Hepatocyte (in vitro differentiated cells): ENCODE measurements around the gene SEC23A. TPM values are rescaled to one million over a fixed set of nuclear protein-coding genes. Genes with fewer than 3 reads are reported as not detected.

Source experiments
- DNase-seq: peaks from one replicate; pipeline ENCODE4 v3.0.0-alpha.2; 2016; ENCODE audit warnings: low spot score
- H2AFZ ChIP-seq: fragments of 200-600 bp; sonication (generic); 2 replicates; pipeline ENCODE4 v1.6.0; 2016; ENCODE audit warnings: antibody characterized with exemption, mild to moderate bottlenecking
- H3K27ac ChIP-seq: fragments of 200-600 bp; sonication (generic); 2 replicates; pipeline ENCODE4 v1.5.1; 2016; ENCODE audit warnings: mild to moderate bottlenecking
- H3K27me3 ChIP-seq: fragments of 200-600 bp; sonication (generic); 2 replicates; pipeline ENCODE4 v1.6.1; 2016
- H3K36me3 ChIP-seq: fragments of 200-600 bp; sonication (generic); replicated peaks from 2 replicates; pipeline ENCODE4 v1.5.1; 2016; ENCODE audit warnings: low read depth; ENCODE audit not compliant: insufficient read depth
- H3K4me1 ChIP-seq: fragments of 200-600 bp; sonication (generic); 2 replicates; pipeline ENCODE4 v1.5.1; 2016; ENCODE audit warnings: mild to moderate bottlenecking, moderate library complexity; ENCODE audit not compliant: insufficient read depth
- H3K4me2 ChIP-seq: fragments of 200-600 bp; sonication (generic); 2 replicates; pipeline ENCODE4 v1.6.0; 2016
- H3K4me3 ChIP-seq: fragments of 200-600 bp; sonication (generic); 2 replicates; pipeline ENCODE4 v1.5.1; 2016; ENCODE audit warnings: mild to moderate bottlenecking
- H3K79me2 ChIP-seq: fragments of 200-600 bp; sonication (generic); 2 replicates; pipeline ENCODE4 v1.6.0; 2017; ENCODE audit warnings: mild to moderate bottlenecking
- H3K9me2 ChIP-seq: fragments of 200-600 bp; sonication (generic); replicated peaks from 2 replicates; pipeline ENCODE4 v1.6.0; 2017; ENCODE audit warnings: mild to moderate bottlenecking; ENCODE audit not compliant: insufficient read depth
- H3K9me3 ChIP-seq: fragments of 200-600 bp; sonication (generic); 2 replicates; pipeline ENCODE4 v1.5.1; 2016; ENCODE audit warnings: low read depth, mild to moderate bottlenecking
- H4K20me1 ChIP-seq: fragments of 200-600 bp; sonication (generic); 2 replicates; pipeline ENCODE4 v1.6.0; 2016; ENCODE audit warnings: mild to moderate bottlenecking; ENCODE audit not compliant: insufficient read depth, poor library complexity, severe bottlenecking
- CTCF ChIP-seq: fragments of 200-600 bp; sonication (generic); IDR thresholded peaks from 2 replicates; pipeline ENCODE4 v1.5.1; 2016; ENCODE audit warnings: antibody characterized with exemption, mild to moderate bottlenecking; ENCODE audit not compliant: poor library complexity
- EZH2 ChIP-seq: fragments of 200-600 bp; sonication (generic); IDR thresholded peaks from 2 replicates; pipeline ENCODE4 v1.6.1; 2016; ENCODE audit warnings: antibody characterized with exemption, mild to moderate bottlenecking, borderline replicate concordance
- EZH2phosphoT487 ChIP-seq: fragments of 200-600 bp; sonication (generic); IDR thresholded peaks from one replicate; pipeline ENCODE4 v1.6.1; 2018; ENCODE audit warnings: antibody characterized with exemption, mild to moderate bottlenecking, low read depth, moderate library complexity; ENCODE audit not compliant: unreplicated experiment, severe bottlenecking
- WGBS: methylation state at CpG from one replicate; pipeline ENCODE4 v1.1.6; 2016; ENCODE audit warnings: low lambda C conversion rate; ENCODE audit errors: missing lambda C conversion rate; 5-methylcytosine and 5-hydroxymethylcytosine counted together
- polyA plus RNA-seq: library from polyadenylated mRNA; unstranded; fragments of >200 nt; fragmentation: Nextera tagmentation; extraction: Ambion mirVana; gene quantifications from 2 replicates; pipeline ENCODE4 v1.2.1, GENCODE V29; 2016
- total RNA-seq: library from RNA; depleted of rRNA; stranded (reverse); fragments of >200 nt; gene quantifications from 2 replicates; pipeline ENCODE4 v1.2.3, GENCODE V29; 2014

The SEC23A gene
- total and polyA plus RNA-seq, 2 experiments from 2014 or later: 99.8 to 193 TPM

- no peaks in the 10 kb centered on the region for H3K27me3 ChIP-seq
- no peak for DNase-seq
- H3K9me3 ChIP-seq: no peaks in the 10 kb centered on the region
- H3K36me3 ChIP-seq: no peaks in the 10 kb centered on the region
- TF ChIP-seq EZH2phosphoT487 (no peak), CTCF (no peak), EZH2 (no peak)
- H3K27ac ChIP-seq: no peak overlapping the region
- H3K79me2 ChIP-seq: peaks cover 92% of the 10 kb centered on the region
- no peaks in the 10 kb centered on the region for H3K9me2 ChIP-seq
- H2AFZ ChIP-seq: no peak overlapping the region
- peaks cover 31% of the 10 kb centered on the region for H4K20me1 ChIP-seq
- no peak overlapping the region for H3K4me3 ChIP-seq
- no peak overlapping the region for H3K4me2 ChIP-seq
- WGBS: 94% methylated on average over 1 of the region's 1 CpG
- H3K4me1 ChIP-seq: no peaks in the 10 kb centered on the region
These were observed 11.3 kb downstream of the SEC23A start for GRCh38 chr14:39091716-39092115.

- H2AFZ ChIP-seq: no peak overlapping the region
- no peak overlapping the region for H3K4me3 ChIP-seq
- no peaks in the 10 kb centered on the region for H3K27me3 ChIP-seq
- H4K20me1 ChIP-seq: peaks cover 20% of the 10 kb centered on the region
- H3K4me2 ChIP-seq: no peak overlapping the region
- H3K79me2 ChIP-seq: peaks cover 88% of the 10 kb centered on the region
- H3K36me3 ChIP-seq: no peaks in the 10 kb centered on the region
- DNase-seq: no peak
- H3K9me3 ChIP-seq: no peaks in the 10 kb centered on the region
- no peaks in the 10 kb centered on the region for H3K9me2 ChIP-seq
- no peak overlapping the region for H3K27ac ChIP-seq
- TF ChIP-seq EZH2 (no peak), EZH2phosphoT487 (no peak), CTCF (no peak)
- no peaks in the 10 kb centered on the region for H3K4me1 ChIP-seq
- WGBS: 88% methylated on average over 4 of the region's 4 CpGs
These were observed 12.4 kb downstream of the SEC23A start for GRCh38 chr14:39090548-39091111.

DNA sequence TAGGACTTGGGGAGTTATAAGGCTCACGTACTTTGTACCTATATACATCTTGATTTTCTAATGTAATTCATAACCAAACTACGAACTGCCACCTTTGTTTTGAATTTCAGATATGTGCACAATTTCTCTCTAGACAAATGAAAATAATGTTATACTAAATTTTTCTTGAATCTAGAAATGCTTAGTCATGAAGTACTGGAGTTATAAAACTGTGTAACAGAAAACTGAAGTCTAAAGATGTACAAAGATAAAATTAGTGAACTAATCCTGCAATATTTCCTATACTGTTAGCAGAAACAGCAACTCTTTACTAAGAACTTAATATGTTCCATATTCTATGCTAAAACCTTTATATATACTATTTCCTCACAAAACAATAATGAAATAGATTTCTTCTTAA lies 15.5 kb downstream of the SEC23A start:
- Histone ChIP-seq H3K4me2 (no peak overlapping the region), H3K27ac (no peak overlapping the region), H3K79me2 (peaks cover 68% of the 10 kb centered on the region), H3K4me3 (no peak overlapping the region), H2AFZ (no peak overlapping the region), H3K9me2 (no peaks in the 10 kb centered on the region), H3K36me3 (no peaks in the 10 kb centered on the region), H3K27me3 (no peaks in the 10 kb centered on the region), H4K20me1 (peaks cover 6% of the 10 kb centered on the region), H3K9me3 (no peaks in the 10 kb centered on the region), H3K4me1 (no peaks in the 10 kb centered on the region)
- DNase-seq: no peak
- 98% methylated on average over 2 of the region's 2 CpGs for WGBS
- no peak for TF ChIP-seq EZH2

- 85% methylated on average over 7 of the region's 7 CpGs for WGBS
- H3K36me3 ChIP-seq: no peaks in the 10 kb centered on the region
- no peaks in the 10 kb centered on the region for H3K9me2 ChIP-seq
- DNase-seq: no peak
- H3K27me3 ChIP-seq: no peaks in the 10 kb centered on the region
- H2AFZ ChIP-seq: no peak overlapping the region
- peaks cover 9% of the 10 kb centered on the region for H4K20me1 ChIP-seq
- no peaks in the 10 kb centered on the region for H3K4me1 ChIP-seq
- TF ChIP-seq EZH2 (no peak), CTCF (no peak), EZH2phosphoT487 (no peak)
- H3K9me3 ChIP-seq: no peaks in the 10 kb centered on the region
- H3K4me2 ChIP-seq: no peak overlapping the region
- no peak overlapping the region for H3K27ac ChIP-seq
- no peak overlapping the region for H3K4me3 ChIP-seq
- peaks cover 60% of the 10 kb centered on the region for H3K79me2 ChIP-seq
These were observed 17.1 kb downstream of the SEC23A start for GRCh38 chr14:39085933-39086332.
